Activated CD8-positive, alpha-beta memory T cell treated with anti-CD3 and anti-CD28 coated beads for 1 hour (primary cell): ENCODE data around the gene COX19.
"Not testable (repeated sequence)": the region's sequence is repeated elsewhere in the genome, so short reads cannot be mapped to it uniquely, and the experiment has no call there.

Experiments used
- DNase-seq, 2 donors: peaks; one replicate each; pipeline ENCODE4 v3.0.0-alpha.2; 2020; ENCODE audit warnings: low read depth in 1 of 2; ENCODE audit errors: extremely low read depth in 1 of 2

Gene COX19

DNA sequence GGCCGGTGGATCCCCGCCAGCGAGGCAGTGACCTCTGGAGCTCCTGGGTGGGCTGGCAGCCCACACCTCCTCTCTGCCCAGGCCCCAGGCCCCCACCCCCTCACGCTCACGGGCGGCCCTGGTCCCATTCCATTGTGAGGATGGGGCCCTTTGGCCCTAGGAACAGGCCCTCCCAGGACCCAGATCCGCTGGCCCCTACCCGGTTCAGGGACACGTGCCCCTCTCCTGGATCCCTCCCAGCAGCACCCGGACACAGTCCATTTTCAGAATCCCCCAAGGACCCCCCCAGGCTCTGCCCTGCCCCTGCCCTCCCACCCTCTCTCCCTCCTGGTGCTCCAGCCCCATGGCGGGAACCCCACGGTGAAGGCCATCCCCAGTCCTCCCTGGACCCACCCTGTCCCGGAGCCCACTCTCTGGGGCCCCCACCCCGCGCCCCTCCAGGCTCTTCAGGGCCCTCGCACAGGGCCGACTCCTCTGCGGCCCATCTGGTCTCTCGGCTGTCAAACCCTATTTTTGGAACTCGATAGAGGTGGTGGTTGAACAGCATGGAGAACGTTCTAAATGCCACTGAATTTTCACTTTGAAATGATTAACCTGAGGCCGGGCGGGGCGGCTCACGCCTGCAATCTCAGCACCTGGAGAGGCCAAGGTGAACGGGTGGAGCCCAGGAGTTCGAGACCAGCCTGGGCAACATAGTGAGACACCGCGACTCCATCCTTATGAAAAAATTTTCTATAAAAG lies 28.9 kb downstream of the COX19 start:
- no peak for DNase-seq

DNA sequence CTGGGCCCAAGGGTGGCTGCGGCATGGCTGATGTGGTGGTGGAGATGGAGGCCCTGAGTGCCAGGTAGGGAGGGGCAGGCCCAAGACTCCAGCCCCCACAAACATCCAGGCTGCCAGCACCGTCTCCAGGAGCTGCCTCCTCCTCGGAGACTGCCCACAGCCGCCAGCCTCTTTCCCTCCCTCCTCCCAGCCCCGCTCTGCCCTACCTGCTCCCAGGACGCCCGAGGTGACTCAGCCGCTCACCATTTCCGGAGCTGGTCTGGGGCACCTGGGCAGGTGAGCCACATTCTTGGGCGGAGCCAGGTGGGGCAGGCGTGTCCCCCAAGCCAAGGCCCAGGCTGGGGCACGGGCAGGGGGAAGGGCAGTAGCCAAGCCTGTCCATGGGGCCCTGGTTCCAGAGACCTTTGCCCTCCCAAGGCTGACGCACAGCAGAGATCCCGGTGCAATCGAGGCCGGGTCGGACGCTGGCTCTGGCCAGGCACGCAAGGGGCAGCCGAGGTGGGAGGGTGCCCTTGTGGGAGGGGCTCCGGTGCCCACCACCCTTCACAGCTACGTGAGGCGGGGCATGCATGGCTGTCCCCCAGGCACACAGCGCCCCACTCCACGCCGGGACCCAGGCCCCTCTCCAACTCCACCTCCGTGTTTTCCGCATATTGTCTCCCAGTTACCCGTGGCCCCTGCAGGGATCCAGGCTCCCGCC lies 29.6 kb downstream of the COX19 start:
- no peak for DNase-seq

DNA sequence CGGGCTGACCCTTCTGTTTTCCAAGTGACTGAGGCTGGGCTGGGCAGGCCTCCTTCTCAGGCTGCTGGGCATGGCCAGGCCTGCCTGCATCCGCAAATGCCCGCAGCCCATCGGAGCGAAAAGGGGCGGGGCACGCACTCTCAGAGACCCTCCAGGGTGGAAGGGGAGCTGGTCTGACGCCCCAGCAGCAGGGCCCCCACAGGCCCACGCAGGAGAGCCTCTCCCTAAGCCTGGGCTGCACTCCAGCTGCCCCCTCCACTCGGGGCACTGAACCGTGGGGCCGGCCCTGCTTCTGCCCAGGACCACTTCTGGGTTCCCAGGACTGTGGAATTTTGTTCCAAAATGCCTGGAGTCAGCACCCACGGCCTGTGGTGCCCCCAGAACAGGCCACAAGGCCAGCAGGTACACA lies 30.2 kb downstream of the COX19 start:
- DNase-seq, result no peak

DNA sequence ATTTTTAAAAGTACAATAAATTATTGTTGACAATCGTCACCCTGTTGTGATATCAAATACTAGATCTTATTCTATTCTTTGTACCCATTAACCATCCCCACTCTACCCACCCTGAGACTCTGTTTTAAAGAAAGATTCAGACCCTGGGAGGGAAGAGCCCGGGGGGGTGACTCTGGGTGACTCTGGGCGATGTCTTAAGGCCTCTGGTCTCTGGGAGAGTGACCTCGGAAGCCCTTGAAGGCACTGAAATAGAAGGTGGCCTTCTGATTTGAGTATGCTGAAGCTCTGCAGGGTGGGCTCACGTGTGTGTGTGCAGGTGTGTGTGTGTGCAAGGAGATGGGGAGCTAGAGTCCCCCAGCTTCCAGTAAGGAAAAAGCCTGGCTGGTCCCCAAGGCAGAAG lies 30.6 kb downstream of the COX19 start:
- DNase-seq, result no peak

DNA sequence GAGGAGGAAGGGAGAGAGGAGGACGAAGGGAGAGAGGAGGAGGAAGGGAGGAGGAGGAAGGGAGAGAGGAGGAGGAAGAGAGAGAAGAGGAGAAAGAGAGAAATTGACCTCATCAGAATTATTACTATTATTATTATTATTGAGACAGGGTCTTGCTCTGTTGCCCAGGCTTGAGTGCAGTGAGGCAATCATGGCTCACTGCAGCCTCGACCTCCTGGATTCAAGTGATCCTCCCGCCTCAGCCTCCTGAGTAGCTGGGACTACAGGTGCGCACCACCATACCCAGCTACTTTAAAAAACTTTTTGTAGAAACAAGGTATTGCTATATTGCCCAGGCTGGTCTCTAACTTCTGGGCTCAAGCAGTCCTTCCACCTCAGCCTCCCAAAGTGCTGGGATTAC lies 31.6 kb downstream of the COX19 start:
- DNase-seq, result not testable (repeated sequence)

GRCh38 chr7:940599-941408 lies 34.5 kb downstream of the COX19 start:
- no peak for DNase-seq

GRCh38 chr7:939843-940242 lies 35.5 kb downstream of the COX19 start:
- no peak for DNase-seq

- no peak for DNase-seq
Measured at GRCh38 chr7:938546-939185, 36.7 kb downstream of the COX19 start.

- DNase-seq, result no peak
Measured at GRCh38 chr7:937856-938484, 37.4 kb downstream of the COX19 start.

GRCh38 chr7:936386-937054 lies 38.8 kb downstream of the COX19 start:
- no peak for DNase-seq

DNA sequence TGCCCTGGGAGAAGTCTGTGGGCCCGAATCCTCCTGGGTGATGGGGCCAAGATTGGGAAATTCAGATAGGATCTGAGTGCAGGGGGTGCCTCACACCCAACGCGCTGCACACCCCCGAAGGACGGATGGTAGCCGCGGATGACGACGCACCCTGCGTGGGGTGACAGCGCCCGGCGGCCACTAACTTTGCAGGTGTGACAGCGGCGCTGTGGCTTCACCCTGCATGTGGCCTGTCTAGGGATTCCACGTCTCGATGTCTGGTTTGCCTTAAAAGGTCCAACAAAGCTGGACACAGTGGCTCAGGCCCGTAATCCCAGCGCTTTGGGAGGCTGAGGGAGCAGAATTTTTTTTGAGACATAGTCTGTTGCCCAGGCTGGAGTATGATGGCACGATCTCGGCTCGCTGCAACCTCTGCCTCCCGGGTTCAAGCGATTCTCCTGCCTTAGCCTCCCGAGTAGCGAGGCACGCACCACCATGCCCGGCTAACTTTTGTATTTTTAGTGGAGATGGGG lies 39.4 kb downstream of the COX19 start:
- no peak for DNase-seq

GRCh38 chr7:935164-935873 lies 40.0 kb downstream of the COX19 start:
- no peak for DNase-seq

GRCh38 chr7:934469-935163 lies 40.7 kb downstream of the COX19 start:
- DNase-seq, result no peak

- DNase-seq, result no peak
Measured at GRCh38 chr7:932651-932975, 42.7 kb downstream of the COX19 start.

GRCh38 chr7:931871-932650 lies 43.3 kb downstream of the COX19 start:
- no peak for DNase-seq

DNA sequence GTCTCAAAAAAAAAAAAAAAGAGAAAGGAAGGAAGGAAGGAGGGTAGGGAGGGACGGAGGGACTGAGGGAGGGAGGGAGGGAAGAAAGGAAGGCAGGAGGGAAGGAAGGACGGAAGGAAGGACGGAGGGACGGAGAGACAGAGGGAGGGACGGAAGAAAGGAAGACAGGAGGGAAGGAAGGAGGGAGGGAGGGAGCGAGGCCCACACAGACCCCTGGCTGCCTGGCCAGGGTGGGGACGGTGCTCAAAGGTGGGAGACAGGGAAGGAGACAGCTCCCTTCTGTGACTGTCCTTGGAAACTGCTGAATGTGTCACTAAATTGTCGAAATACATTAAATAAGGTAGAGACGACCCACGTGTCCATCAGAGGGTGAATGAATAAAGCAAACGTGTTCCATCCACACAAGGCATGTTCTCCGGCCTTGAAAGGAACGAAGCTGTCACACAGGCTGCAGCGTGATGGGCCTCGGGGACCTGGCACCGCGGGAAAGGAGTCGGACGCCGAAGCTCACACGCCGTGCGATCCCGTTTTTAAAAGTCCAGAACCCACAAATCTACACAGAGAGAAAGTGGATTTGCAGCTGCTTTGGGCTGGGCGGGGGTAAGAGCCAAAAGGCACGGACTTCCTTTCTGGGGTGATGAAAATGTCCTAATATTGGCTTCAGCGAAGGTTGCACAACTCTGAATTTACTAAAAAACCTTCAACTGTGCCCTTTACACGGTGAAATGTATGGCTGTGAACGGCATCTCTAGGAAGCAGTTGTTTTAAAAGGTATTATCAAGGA lies 44.2 kb downstream of the COX19 start:
- DNase-seq, result no peak

DNA sequence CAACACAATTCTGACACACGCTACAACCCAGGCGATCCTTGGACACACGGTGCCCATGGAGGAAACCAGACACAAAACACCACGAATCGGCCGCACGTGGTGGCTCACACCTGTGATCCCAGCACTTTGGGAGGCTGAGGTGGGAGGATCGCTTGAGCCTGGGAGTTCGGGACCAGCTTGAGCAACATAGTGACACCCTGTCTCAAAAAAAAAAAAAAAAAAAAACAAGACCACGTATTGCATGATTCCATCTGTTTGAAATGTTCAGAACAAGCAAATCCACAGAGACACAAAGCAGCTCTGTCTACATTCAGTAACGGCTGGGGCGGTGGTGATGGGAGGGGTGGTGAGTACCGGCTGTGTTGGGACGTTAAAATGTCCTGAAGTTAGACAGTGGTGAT lies 46.0 kb downstream of the COX19 start:
- DNase-seq, result no peak
